GM12891 (cell line): Measurements from ENCODE around the gene PLXNB1.

Experiments used
- PAX5 ChIP-seq: IDR thresholded peaks from 2 replicates; pipeline ENCODE4 v1.6.1; 2011; ENCODE audit warnings: low read length, moderate library complexity, mild to moderate bottlenecking; ENCODE audit not compliant: insufficient read depth, severe bottlenecking
- POLR2A ChIP-seq: IDR thresholded peaks from 2 replicates; pipeline ENCODE4 v1.6.1; 2011; ENCODE audit warnings: low read depth, low read length, control low read depth
- POLR2AphosphoS5 ChIP-seq: IDR thresholded peaks from 2 replicates; pipeline ENCODE4 v1.6.1; 2011; ENCODE audit warnings: low read depth, low read length, control low read depth
- SPI1 ChIP-seq: IDR thresholded peaks from 2 replicates; pipeline ENCODE4 v1.6.1; 2011; ENCODE audit warnings: low read depth, low read length, control low read depth
- TAF1 ChIP-seq: IDR thresholded peaks from 2 replicates; pipeline ENCODE4 v1.6.1; 2011; ENCODE audit warnings: low read depth, low read length, control low read depth

DNA sequence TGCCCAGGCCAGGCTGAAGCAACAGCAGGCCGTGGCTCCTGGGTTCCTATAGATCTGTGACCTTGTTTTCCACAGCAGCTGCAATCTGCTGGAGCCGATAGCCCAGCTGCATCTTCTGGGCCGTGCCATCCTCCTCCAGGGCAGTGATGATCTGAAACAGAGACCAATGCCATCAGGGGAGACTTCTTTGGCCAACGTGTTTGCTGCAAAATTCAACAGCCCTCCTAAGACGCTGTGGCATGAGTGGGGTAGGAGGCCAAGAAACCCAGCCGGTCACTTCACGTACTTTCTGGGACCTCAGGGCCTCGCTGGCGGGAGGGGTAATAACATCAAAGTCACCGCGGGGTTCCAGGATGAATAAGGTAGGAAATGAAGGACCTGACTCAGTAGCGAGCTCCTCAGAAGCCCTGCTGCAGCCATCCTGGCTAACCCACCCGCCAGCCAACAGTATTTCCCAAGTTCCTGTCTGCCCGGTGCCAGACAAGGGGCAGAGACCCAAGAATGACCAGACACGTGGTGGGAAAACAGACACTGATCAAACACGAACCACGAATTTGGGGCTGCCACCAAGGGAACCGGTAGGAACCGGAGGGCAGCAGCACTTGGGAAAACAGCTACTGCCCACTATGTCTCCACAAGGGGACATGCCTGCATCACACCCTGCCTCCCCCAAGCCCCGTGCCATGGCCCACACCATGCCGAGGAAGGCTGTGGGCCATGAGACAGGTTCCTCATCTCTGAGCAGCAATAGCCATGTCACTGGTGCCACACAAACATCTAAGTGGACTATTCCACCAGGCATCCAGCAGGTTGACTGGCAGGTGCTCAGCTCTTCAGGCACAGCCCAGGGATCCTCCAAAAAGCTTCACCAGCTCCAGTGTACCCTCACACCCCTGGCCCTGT is 25.2 kb downstream of the PLXNB1 start:
- TF ChIP-seq SPI1 (no peak), POLR2A (no peak), POLR2AphosphoS5 (no peak), TAF1 (no peak), PAX5 (no peak)
